GM18505 (cell line): Measurements from ENCODE around the gene SLC7A11.

Source experiments
- ATAC-seq: cut with Tn5 transposase; IDR thresholded peaks from one replicate; pipeline ENCODE4 v1.9.1; 2021; ENCODE audit not compliant: unreplicated experiment
- POLR2A ChIP-seq: IDR thresholded peaks from 4 replicates; pipeline ENCODE4 v1.6.1; 2011; ENCODE audit warnings: borderline replicate concordance; ENCODE audit not compliant: insufficient read depth, insufficient read length; ENCODE audit errors: extremely low read depth

Gene SLC7A11

DNA sequence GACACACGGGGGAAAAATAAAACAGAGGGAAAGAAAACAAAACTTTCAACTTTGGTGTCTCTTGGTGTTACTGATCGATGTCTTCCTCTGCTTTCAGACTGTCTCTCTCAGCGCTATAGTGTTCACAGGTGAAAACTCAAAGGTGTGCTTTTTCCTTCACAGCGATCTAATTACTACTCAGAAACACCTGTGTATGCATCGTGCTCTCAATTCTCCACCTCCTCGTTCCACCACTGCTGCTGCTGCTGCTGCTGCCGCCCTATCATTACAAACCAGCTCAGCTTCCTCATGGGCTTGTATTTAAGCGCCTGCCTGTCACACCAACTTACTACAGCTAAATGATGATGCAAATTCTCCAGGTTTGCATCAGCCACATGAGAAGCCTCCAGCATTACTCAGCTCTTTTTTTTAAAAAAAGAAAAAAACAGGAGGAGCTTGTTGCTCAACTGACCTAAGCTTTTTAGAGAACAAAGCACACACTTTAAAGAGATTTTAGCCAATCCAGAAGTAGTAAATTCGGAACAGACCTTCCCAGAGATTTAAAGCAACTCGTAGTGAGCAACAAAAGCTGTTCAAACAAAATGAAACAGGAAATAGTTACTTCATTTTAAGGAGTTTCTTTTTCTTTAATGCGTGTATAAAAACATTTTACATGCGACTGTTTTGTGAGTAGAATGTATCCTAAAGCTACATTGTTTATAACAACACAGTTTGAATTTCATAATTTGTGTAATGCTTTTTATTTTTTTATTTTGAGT lies at the start of gene SLC7A11:
Gene SLC7A11, minus strand, starts transcription at position 274 of the 758 bp plus-strand sequence. CDS start 280 bp downstream, outside the sequence.
- ATAC-seq, result peak; percentile 98
- TF ChIP-seq POLR2A, result peak; percentile 81

DNA sequence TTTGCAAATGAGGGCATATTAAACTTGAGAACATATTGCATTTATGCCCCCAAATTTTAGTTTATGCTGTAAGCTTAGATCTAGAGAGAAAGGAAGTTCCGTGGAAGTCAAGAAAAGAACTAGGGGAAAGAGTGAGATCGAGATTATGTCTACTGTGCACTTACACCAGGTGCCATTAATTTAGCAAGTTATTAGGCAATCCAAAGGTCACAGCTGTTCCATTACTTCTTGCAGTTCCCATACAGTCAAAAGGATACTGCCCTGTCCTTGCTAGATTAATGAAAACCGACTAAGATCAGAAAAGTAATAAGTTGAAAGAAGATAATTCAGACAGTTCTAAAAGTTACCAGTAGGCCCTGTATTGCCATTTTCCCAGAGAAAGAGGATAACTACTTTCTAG lies 49.3 kb upstream of the SLC7A11 start:
- TF ChIP-seq POLR2A, result no peak
- no peak for ATAC-seq

DNA sequence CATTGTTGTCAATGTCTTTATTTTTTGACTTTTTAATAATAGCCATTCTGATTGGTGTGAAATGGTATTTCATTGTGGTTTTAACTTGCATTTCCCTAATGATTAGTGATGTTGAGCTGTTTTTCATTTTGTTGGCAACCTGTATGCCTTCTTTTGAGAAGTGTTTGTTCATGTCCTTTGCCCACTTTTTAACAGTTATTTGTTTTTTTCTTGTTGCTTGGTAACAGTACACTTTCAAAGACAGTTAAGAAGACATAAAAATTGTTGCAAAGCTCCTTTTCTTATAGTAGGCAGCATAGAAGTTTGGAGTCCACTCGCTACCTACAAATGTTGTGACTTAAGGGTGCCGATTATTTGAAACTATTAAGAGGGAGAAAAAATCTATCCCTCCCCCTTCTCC lies 48.7 kb upstream of the SLC7A11 start:
- no peak for ATAC-seq
- no peak for TF ChIP-seq POLR2A

DNA sequence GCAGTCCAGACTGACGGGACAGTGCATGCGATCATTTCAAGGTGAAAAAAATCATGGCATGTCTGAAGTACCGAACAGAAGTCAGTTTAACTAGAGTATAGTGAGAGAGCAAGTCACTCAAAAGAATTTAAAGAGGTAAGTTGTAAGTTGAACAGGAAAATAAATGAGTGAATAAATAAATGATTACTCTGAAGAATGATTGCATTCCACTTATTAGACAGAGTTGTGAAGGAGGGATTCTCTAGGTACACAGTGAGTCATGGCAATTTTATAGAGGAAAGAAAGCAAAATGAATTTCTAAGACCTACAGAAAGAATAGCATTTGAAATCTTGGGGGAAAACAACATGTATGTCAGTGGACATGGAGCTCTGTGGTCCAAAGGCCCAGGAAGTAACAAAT lies 37.1 kb upstream of the SLC7A11 start:
- ATAC-seq, result no peak
- TF ChIP-seq POLR2A, result no peak

DNA sequence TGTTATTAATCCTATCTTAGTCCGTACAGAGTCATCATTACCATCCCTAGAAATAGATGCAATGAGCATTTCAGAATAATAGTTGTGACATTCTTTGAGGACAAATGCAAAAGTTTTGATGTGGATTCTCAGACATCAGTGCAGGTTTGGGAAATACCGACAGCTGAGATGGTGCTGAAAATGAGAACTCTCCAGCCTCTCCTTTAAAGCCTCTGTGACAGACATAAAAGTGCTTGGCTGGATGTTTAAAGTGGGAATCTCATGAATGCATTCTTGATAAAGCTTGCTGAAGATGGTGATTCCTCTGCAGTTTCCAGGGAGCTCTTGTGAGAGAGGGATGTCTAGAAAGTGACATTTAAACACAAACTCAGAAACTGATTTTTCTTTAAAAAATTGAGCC lies 35.0 kb upstream of the SLC7A11 start:
- ATAC-seq, result no peak
- TF ChIP-seq POLR2A, result no peak

DNA sequence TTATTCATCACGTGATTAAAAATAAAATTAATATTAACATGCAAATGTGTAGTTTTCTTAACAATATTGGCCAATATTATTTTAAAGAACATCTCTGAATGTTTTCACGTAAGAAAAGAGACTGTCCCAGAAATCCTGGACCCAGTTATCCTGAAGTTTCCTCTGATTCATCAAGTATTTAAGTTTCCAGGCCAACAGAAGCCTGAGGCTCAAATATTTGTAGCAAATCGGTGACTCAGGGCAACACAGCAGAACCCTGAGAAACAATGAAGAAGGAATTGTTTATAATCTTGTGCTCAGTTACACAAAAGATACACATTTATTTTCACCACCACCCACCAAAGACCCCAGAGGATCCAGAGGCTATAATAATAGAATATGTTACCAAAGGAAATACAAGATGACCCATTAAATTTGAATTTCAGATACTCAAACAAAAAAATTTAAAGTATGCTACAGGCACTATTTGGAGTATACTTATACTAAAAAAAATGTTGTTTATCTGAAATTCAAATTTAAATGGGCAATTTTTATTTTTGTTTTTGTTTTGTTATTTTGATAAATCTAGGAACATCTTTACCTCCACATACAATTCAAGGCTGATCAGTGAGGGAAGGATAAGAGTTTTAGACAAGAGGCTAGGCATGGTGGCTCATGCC lies 33.9 kb upstream of the SLC7A11 start:
- no peak for ATAC-seq
- no peak for TF ChIP-seq POLR2A

DNA sequence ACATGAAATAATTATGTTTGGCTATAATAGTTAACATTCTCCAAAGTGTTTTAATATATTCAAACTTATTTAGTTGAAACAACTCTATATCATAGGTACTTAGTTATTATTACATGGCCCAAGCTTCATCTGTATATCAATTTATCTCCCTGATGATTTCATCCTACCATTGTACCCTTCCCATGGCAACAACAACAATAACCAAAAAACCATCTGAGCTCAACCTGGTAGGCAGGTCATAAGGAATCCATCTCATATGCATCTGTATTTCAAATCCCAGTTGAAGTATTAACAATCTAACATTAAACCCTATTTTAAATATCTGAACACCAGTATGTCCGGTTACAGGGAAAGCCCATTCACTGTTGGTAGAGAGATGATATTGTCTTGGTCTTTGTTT lies 33.1 kb upstream of the SLC7A11 start:
- ATAC-seq, result no peak
- TF ChIP-seq POLR2A, result no peak

DNA sequence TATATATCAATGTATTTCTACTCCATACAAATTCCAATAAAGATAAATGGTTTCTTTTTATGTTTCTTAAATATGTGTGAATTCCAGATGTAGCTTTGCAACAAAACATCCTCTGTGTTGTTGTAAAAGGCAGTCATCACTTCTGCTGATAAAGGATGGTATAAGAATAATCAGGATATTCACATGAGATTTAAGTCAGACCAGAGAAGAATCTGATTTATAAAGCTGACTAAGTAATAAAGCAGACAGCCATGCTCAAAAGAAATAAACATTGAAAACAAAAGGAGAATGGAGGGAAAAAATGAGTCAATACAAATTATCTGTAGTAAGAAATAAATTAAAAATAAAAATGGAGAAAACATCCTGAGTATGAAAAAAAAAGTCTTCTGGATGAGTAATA lies 27.0 kb upstream of the SLC7A11 start:
- no peak for ATAC-seq
- no peak for TF ChIP-seq POLR2A

DNA sequence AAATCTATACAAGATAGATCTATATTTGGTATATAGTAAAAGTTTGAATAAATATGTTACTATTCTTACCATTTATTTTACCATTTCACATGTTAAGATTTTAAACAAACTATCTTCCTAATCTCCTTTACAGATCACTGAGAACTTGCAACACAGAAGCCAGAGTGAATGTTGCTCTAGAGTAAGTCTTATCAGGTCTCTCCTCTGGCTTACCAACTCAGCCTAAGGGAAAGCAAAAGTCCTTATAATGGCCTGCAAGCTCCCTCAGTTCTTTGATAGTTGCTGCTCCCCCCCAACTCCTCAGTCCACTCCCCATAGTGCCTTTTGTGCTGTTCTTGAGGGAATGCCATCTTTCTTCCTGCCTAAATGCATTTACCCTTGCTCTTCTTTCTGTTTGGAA lies 25.7 kb upstream of the SLC7A11 start:
- ATAC-seq, result no peak
- no peak for TF ChIP-seq POLR2A

DNA sequence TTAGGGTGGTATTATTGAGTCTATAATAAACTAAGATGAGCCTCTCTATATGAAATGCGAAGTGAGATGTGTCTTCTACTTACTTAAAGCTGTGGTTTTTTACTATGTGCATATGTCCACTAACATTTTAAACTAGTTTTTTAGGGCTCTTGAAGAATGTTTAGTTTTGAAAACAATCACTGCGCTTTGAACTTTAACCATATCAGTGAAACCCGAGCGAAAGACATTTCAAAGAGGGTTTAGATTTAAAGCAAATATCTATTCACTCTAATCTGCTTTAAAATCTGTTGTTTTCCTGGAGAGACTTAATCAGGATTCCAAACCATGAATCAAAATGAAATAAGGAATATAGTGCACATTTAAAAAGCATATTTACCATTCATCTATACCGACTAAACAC lies 24.8 kb upstream of the SLC7A11 start:
- no peak for ATAC-seq

DNA sequence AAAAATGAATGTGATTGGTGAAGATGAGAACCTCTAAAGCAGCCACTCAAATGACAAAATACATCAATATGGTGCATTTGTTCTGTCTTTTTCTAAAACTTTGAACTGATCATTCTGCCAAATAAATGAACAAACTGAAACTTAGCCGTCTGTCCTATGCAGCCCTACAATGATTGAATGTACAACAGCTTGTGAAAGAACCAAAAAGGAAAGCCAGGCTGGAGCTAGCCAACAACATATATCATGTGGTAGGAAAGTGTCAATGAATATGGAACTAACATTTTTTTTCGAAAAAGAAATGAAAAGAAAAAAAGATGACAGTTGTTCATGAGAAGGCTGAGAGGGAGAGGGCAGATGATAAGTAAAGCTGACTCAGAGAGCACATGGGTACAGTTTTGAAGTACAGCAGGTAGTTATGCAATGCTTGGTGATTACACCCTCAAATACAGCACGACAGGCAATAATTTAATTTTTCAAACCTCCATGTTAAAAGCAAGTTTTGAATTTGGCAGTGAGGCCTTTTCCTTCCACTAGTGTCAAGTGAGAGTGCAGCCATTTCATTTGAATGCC lies 21.2 kb upstream of the SLC7A11 start:
- TF ChIP-seq POLR2A, result no peak
- ATAC-seq, result no peak

More for the DNA sequence above, 24.8 kb upstream of the SLC7A11 start:
- TF ChIP-seq POLR2A, result no peak

DNA sequence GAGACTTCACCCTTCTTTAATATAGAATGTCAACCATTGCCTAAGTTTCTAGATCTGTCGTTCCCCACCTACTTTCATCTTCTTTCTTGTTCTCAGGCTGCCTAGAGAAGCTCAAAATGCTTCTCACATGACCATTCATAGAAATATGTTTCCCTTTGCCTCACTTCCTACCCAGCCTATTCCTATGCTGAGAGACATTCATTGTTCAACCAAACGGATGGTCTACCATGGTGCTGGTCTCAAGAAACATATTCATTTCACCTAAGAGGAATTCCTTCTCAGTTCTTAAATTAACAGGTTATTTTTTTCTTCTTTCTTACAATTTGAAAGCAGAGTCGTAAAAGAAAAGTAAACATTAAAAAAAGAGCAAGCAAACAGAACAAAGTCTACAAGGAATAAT lies 20.3 kb upstream of the SLC7A11 start:
- ATAC-seq, result no peak
- TF ChIP-seq POLR2A, result no peak

DNA sequence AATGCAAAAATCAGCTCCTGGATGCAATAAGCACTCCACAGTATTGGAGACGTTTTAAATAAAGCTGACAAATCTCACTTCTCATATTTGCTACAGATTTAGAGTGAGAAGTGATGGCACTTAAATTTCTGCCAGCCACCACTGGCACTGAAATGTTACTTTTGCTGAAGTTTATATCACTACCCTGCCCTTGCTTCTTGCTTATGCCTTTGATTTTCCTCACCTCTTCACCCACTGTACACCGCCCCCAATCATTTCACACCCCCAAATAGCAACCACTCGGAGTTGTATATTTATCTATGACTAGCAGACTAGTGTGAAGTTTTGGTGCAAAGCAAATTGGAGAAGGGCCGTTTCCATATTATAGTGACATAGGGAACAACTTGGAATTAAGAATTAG lies 19.9 kb upstream of the SLC7A11 start:
- no peak for TF ChIP-seq POLR2A
- ATAC-seq, result no peak

DNA sequence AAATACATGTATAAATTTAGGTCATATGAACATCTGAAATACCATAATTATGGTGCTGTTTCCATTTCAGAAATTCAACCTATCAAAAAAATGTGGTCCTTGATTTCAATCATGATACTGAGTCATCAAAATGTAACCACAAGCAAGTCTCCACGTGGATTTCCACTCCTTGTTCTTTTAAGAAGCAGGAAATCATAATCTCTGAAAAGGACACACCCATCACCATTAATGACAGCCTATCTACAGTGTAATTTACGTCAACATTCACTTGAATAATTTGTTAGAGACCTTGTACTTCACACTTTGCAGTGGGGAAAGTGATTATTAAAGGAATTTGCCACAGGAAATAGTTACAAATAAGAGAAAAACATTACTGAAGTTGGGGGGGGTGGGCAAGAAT lies 17.7 kb upstream of the SLC7A11 start:
- TF ChIP-seq POLR2A, result no peak
- no peak for ATAC-seq
